ENCODE results near the gene HMG20A. TPM values are rescaled to one million over a fixed set of nuclear protein-coding genes. Genes with fewer than 3 reads are reported as not detected.

HMG20A gene
- total and polyA plus RNA-seq, 9 of the 15 experiments (the other 6 are each of a cell fraction or from before 2014, with no cell fraction given), result 25.0 to 68.1 (median 38.9) TPM

DNA sequence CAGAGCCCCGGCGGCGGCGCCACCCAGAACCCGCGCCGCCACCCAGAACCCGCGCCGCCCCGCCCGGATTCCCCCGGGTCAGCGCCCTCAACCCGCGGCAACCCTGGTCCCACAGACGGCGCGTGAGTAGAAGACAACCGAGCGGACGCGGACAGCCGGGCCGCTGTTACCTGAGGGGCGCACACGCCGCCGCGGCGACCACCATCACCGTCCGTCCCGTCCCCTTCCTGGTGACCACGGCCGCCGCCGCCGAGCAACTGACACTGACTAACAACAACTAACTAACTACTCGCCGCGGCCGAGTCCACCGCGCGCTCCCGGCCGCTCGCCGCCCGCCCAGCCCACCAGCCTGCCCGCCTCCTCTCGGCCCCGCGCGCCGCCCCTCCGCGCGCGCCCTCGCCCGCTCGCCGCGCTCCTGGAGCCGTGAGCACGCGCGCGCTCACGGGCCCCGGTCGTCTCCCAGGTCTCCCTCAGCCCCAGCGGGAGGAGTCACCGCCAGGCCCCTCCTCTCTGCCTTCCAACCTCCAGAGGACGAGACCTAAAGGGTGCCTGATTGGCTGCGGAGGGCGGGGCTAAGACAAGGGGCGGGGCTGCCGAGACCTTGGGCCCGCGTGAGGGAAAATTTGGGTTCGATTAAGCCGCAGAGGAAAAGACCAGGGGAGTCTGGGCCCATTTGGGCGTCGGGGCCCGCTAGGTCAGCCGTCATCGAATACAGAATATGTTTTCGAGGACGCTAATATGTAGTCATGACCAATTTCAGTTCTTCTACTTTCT, 665 bp upstream of the HMG20A start, which contains the start of gene PEAK1 (continued):
- TF ChIP-seq EP300 (IDR thresholded peaks at IDR 0.05; ENCODE audit: low read length) (no peak), GTF2E2 (tag; IDR thresholded peaks at IDR 0.05) (no peak), NRF1 (conservative IDR thresholded peaks at IDR 0.05 in 1 of 2, IDR thresholded peaks at IDR 0.05 in 1 of 2) (peak; percentile 85 to 88), ZNF174 (CRISPR knock-in tag; IDR thresholded peaks at IDR 0.05) (no peak), NR2C1 (IDR thresholded peaks at IDR 0.05) (no peak), NR2C1 (tag; IDR thresholded peaks at IDR 0.05) (no peak), NONO (IDR thresholded peaks at IDR 0.05; ENCODE audit: low read depth in 2 of 2, low read length in 1 of 2) (peak in 1 of 2 experiments; percentile 70; a peak in 1 of 4 replicates), ZNF436 (CRISPR knock-in tag; IDR thresholded peaks at IDR 0.05) (no peak), ZNF175 (CRISPR knock-in tag; IDR thresholded peaks at IDR 0.05; ENCODE audit: low read depth) (peak; percentile 48), ZC3H8 (IDR thresholded peaks at IDR 0.05) (no peak), CREB1 (IDR thresholded peaks at IDR 0.05) (no peak), CREB1 (CRISPR knock-in tag; IDR thresholded peaks at IDR 0.05) (no peak), SMARCE1 (IDR thresholded peaks at IDR 0.05) (no peak), YY1 (IDR thresholded peaks at IDR 0.05; ENCODE audit: borderline replicate concordance in 1 of 3, control insufficient read depth in 1 of 3, extremely low read depth in 1 of 3, insufficient read depth in 3 of 3, insufficient read length in 1 of 3, insufficient replicate concordance in 2 of 3, low read depth in 1 of 3, low read length in 2 of 3) (peak in 1 of 3 experiments; percentile 4)
- TF ChIP-seq, protein P1, sequence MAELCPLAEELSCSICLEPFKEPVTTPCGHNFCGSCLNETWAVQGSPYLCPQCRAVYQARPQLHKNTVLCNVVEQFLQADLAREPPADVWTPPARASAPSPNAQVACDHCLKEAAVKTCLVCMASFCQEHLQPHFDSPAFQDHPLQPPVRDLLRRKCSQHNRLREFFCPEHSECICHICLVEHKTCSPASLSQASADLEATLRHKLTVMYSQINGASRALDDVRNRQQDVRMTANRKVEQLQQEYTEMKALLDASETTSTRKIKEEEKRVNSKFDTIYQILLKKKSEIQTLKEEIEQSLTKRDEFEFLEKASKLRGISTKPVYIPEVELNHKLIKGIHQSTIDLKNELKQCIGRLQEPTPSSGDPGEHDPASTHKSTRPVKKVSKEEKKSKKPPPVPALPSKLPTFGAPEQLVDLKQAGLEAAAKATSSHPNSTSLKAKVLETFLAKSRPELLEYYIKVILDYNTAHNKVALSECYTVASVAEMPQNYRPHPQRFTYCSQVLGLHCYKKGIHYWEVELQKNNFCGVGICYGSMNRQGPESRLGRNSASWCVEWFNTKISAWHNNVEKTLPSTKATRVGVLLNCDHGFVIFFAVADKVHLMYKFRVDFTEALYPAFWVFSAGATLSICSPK (IDR thresholded peaks at IDR 0.05; ENCODE audit: borderline replicate concordance), result no peak
- TF ChIP-seq, protein P2, sequence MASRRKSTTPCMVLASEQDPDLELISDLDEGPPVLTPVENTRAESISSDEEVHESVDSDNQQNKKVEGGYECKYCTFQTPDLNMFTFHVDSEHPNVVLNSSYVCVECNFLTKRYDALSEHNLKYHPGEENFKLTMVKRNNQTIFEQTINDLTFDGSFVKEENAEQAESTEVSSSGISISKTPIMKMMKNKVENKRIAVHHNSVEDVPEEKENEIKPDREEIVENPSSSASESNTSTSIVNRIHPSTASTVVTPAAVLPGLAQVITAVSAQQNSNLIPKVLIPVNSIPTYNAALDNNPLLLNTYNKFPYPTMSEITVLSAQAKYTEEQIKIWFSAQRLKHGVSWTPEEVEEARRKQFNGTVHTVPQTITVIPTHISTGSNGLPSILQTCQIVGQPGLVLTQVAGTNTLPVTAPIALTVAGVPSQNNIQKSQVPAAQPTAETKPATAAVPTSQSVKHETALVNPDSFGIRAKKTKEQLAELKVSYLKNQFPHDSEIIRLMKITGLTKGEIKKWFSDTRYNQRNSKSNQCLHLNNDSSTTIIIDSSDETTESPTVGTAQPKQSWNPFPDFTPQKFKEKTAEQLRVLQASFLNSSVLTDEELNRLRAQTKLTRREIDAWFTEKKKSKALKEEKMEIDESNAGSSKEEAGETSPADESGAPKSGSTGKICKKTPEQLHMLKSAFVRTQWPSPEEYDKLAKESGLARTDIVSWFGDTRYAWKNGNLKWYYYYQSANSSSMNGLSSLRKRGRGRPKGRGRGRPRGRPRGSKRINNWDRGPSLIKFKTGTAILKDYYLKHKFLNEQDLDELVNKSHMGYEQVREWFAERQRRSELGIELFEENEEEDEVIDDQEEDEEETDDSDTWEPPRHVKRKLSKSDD (conservative IDR thresholded peaks at IDR 0.05; ENCODE audit: low read length), result no peak
- TF ChIP-seq, protein P3, sequence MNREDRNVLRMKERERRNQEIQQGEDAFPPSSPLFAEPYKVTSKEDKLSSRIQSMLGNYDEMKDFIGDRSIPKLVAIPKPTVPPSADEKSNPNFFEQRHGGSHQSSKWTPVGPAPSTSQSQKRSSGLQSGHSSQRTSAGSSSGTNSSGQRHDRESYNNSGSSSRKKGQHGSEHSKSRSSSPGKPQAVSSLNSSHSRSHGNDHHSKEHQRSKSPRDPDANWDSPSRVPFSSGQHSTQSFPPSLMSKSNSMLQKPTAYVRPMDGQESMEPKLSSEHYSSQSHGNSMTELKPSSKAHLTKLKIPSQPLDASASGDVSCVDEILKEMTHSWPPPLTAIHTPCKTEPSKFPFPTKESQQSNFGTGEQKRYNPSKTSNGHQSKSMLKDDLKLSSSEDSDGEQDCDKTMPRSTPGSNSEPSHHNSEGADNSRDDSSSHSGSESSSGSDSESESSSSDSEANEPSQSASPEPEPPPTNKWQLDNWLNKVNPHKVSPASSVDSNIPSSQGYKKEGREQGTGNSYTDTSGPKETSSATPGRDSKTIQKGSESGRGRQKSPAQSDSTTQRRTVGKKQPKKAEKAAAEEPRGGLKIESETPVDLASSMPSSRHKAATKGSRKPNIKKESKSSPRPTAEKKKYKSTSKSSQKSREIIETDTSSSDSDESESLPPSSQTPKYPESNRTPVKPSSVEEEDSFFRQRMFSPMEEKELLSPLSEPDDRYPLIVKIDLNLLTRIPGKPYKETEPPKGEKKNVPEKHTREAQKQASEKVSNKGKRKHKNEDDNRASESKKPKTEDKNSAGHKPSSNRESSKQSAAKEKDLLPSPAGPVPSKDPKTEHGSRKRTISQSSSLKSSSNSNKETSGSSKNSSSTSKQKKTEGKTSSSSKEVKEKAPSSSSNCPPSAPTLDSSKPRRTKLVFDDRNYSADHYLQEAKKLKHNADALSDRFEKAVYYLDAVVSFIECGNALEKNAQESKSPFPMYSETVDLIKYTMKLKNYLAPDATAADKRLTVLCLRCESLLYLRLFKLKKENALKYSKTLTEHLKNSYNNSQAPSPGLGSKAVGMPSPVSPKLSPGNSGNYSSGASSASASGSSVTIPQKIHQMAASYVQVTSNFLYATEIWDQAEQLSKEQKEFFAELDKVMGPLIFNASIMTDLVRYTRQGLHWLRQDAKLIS (CRISPR knock-in tag; IDR thresholded peaks at IDR 0.05), result peak; percentile 58; the same call in 1 of the 2 replicates
- TF ChIP-seq, protein P4, sequence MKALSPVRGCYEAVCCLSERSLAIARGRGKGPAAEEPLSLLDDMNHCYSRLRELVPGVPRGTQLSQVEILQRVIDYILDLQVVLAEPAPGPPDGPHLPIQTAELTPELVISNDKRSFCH (CRISPR knock-in tag; IDR thresholded peaks at IDR 0.05), result no peak
- TF ChIP-seq, protein P4 (tag; IDR thresholded peaks at IDR 0.05), result peak; percentile 22; the same call in 1 of the 2 replicates
